ENCODE data around the gene DNAJB13. TPM values are rescaled to one million over a fixed set of nuclear protein-coding genes. Genes with fewer than 3 reads are reported as not detected.

The DNAJB13 gene
- total RNA-seq (2014; rRNA removed) (0.29 and 0.46 TPM in 2 replicates), Bru-seq, nascent RNA (percentile 30 among the genes with signal in this experiment), BruChase-seq, experiment 1, labeled RNA remaining after a 6-hour chase (percentile 47 among the genes with signal in this experiment), BruChase-seq, experiment 2, labeled RNA remaining after a 2-hour chase (percentile 42 among the genes with signal in this experiment)
- long read RNA-seq, partial matches to known transcripts, result 0 of 2 reads
- long read RNA-seq, other reads (novel, unspliced or antisense), result 2 of 2 reads

DNA sequence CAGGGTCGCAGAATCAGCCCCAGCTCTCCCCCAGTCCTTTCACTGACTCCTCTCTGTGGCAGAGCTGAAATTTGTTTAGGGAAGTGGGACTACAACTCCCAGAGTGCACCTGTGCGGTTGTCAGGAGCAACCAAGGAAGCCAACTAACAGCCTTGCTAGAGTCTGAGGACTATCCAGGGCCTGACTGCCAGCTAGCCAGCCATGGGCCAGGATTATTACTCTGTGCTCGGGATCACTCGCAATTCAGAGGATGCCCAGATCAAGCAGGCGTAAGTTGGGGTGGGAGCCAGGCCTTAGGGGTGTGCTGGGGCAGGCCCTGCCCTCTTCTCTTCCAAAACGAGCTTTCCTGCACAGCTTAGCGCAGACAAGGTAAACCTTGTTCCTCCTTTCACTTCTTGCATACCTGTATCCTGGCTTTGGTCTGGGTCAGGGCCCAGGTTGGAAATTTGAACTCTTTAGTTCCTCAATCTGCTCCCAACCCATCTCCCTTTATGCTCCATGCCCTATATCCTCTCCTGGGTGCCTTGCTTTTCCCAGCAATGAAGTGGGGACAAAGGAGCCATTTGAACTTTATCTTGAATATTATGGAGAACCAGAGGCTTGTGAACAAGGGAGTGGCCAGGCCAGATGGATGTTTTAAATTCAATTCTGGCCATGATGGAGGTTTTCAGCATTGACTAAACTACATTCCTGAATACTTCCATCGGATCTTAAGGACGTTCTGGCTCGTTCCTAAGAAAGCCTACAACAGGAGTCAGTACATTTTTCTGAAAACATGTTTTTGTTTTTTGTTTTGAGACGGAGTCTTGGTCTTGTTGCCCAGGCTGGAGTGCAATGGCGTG is at the start of gene DNAJB13:
TSS of gene DNAJB13 (plus strand) at position 158 of the 842 bp plus-strand sequence. CDS start at position 202, 44 bp downstream.
- CTCF ChIA-PET, result interaction anchor here (0.6 kb wide), 1 partner anchor 13 kb away, joined by 3 read pairs; no protein-coding TSS in a partner anchor
- no peaks in the 10 kb centered on the region for H4K20me1 ChIP-seq (ENCODE audit: low read length)
- H3K27ac ChIP-seq (ENCODE audit: low read length), result no peak within 1 kb of the TSS

GRCh38 chr11:73902303-73902702 is 48.5 kb upstream of the DNAJB13 start:
- no peak overlapping the region for H3K4me2 ChIP-seq (ENCODE audit: low read length)
- ChIA-PET POLR2A (ENCODE audit: unreplicated experiment) (no interaction called here), CTCF (no interaction called here)
- no peaks in the 10 kb centered on the region for H3K79me2 ChIP-seq (ENCODE audit: low read length)
- DNase-seq (no peak), ATAC-seq (no peak)
- H3K9me2 ChIP-seq (replicated peaks; ENCODE audit: low read length), result no peaks in the 10 kb centered on the region
- no peaks in the 10 kb centered on the region for H3K27me3 ChIP-seq (ENCODE audit: low read length)
- H4K20me1 ChIP-seq (ENCODE audit: low read length), result no peaks in the 10 kb centered on the region
- H3F3A ChIP-seq (ENCODE audit: low read length, unreplicated experiment), result no peaks in the 10 kb centered on the region
- BruUV-seq (replicated peaks), result no TSS peak
- H3K27ac ChIP-seq (ENCODE audit: low read length), result no peak overlapping the region
- peaks cover 7% of the 10 kb centered on the region for H3K4me1 ChIP-seq (ENCODE audit: insufficient read depth, low read length)
- H2AFZ ChIP-seq (ENCODE audit: low read length), result no peak overlapping the region
- no peak overlapping the region for H3K9ac ChIP-seq (ENCODE audit: low read length)
- H3K36me3 ChIP-seq (ENCODE audit: low read depth, low read length), result peaks cover 13% of the 10 kb centered on the region; the same call in 1 of the 2 replicates
- intact Hi-C loops (cut with micrococcal nuclease), result no loop called here
- TF ChIP-seq EZH2 (IDR thresholded peaks at IDR 0.05; ENCODE audit: low read length, unreplicated experiment) (no peak), EZH2phosphoT487 (IDR thresholded peaks at IDR 0.05; ENCODE audit: borderline replicate concordance, low read length) (no peak)
- TF ChIP-seq, protein P1, sequence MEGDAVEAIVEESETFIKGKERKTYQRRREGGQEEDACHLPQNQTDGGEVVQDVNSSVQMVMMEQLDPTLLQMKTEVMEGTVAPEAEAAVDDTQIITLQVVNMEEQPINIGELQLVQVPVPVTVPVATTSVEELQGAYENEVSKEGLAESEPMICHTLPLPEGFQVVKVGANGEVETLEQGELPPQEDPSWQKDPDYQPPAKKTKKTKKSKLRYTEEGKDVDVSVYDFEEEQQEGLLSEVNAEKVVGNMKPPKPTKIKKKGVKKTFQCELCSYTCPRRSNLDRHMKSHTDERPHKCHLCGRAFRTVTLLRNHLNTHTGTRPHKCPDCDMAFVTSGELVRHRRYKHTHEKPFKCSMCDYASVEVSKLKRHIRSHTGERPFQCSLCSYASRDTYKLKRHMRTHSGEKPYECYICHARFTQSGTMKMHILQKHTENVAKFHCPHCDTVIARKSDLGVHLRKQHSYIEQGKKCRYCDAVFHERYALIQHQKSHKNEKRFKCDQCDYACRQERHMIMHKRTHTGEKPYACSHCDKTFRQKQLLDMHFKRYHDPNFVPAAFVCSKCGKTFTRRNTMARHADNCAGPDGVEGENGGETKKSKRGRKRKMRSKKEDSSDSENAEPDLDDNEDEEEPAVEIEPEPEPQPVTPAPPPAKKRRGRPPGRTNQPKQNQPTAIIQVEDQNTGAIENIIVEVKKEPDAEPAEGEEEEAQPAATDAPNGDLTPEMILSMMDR (conservative IDR thresholded peaks at IDR 0.05; ENCODE audit: low read depth, low read length), result no peak
- H3K4me3 ChIP-seq (ENCODE audit: low read length), result no peak overlapping the region
- no peaks in the 10 kb centered on the region for H3K9me3 ChIP-seq (ENCODE audit: low read length)

More for the DNA sequence above, at the start of gene DNAJB13:
- Histone ChIP-seq H3K9me2 (replicated peaks; ENCODE audit: low read length) (no peaks in the 10 kb centered on the region), H3K79me2 (ENCODE audit: low read length) (no peaks in the 10 kb centered on the region), H3K4me1 (ENCODE audit: insufficient read depth, low read length) (peaks cover 18% of the 10 kb centered on the region), H3F3A (ENCODE audit: low read length, unreplicated experiment) (no peaks in the 10 kb centered on the region), H3K4me3 (ENCODE audit: low read length) (no peak within 1 kb of the TSS), H3K27me3 (ENCODE audit: low read length) (no peaks in the 10 kb centered on the region), H3K4me2 (ENCODE audit: low read length) (peak within 1 kb of the TSS; percentile 17), H3K36me3 (ENCODE audit: low read depth, low read length) (no peaks in the 10 kb centered on the region), H2AFZ (ENCODE audit: low read length) (no peak within 1 kb of the TSS), H3K9ac (ENCODE audit: low read length) (no peak within 1 kb of the TSS), H3K9me3 (ENCODE audit: low read length) (no peaks in the 10 kb centered on the region)
- BruUV-seq (replicated peaks), result no TSS peak
- ATAC-seq (peak; percentile 82), DNase-seq (peak; percentile 70)
- POLR2A ChIA-PET (ENCODE audit: unreplicated experiment), result no interaction called here
- intact Hi-C loops (cut with micrococcal nuclease), result no loop called here
- no peak for TF ChIP-seq EZH2phosphoT487 (IDR thresholded peaks at IDR 0.05; ENCODE audit: borderline replicate concordance, low read length)
- TF ChIP-seq, protein P1 (conservative IDR thresholded peaks at IDR 0.05; ENCODE audit: low read depth, low read length), result no peak
- no peak for TF ChIP-seq EZH2 (IDR thresholded peaks at IDR 0.05; ENCODE audit: low read length, unreplicated experiment)

Data from PC-3 (cell line).